B cell (primary cell): ENCODE results near the gene ALKBH3.

Source experiments
- CTCF ChIP-seq: fragments of 200-600 bp; IDR thresholded peaks from one replicate; pipeline ENCODE4 v1.8.0; 2022; ENCODE audit warnings: antibody characterized with exemption, mild to moderate bottlenecking
- EZH2 ChIP-seq: IDR thresholded peaks from 2 replicates; pipeline ENCODE4 v1.6.1; 2012; ENCODE audit warnings: borderline replicate concordance, low read depth, mild to moderate bottlenecking, moderate library complexity, low read length; ENCODE audit not compliant: insufficient read depth, poor library complexity, severe bottlenecking

DNA sequence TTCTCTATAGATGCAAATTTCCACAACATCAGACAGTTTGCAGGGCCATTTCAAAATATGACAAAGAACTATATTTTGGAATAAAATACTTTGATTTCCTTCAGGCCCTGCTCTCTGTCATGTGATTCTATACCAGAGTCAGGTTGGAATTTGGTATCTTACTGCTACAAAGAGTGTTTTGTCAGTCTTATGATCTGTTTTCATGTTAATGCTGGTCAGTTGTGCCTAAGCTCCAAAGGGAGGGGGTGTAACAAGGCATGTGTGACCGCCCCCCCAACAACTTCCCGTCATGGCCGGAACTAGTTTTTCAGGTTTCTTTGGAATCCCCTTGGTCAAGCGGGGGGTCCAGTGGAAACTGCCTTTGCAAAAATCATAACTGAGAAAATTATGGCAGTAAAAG is 76.9 kb downstream of the ALKBH3 start:
- TF ChIP-seq CTCF (no peak), EZH2 (no peak)
